Measurements from ENCODE around the gene DLGAP1.
"Not testable (repeated sequence)": the region's sequence is repeated elsewhere in the genome, so short reads cannot be mapped to it uniquely, and the experiment has no call there.

The DLGAP1 gene

GRCh38 chr18:3597409-3598357, 857.4 kb downstream of the DLGAP1 start:
- no peak for DNase-seq (ENCODE audit: low read depth in 1 of 2, low spot score in 1 of 2)

- DNase-seq (ENCODE audit: low read depth in 1 of 2, low spot score in 1 of 2) = peak in 1 of 2 donors; percentile 16
Observed at GRCh38 chr18:3596637-3597384, 858.3 kb downstream of the DLGAP1 start.

DNA sequence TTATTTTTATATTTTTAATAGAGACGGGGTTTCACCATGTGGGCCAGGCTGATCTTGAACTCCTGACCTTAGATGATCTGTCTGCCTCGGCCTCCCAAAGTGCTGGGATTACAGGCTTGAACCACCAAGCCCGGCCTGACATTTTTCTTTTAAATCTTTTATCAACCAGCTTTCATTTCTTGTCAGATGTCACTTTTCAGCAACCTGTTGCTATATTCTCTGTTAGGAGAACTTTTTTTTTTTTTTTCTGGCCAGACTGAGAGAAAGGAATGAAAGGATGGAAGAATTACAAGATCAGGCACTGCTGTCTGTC, 858.8 kb downstream of the DLGAP1 start:
- DNase-seq (ENCODE audit: low read depth in 1 of 2, low spot score in 1 of 2) = no peak

DNA sequence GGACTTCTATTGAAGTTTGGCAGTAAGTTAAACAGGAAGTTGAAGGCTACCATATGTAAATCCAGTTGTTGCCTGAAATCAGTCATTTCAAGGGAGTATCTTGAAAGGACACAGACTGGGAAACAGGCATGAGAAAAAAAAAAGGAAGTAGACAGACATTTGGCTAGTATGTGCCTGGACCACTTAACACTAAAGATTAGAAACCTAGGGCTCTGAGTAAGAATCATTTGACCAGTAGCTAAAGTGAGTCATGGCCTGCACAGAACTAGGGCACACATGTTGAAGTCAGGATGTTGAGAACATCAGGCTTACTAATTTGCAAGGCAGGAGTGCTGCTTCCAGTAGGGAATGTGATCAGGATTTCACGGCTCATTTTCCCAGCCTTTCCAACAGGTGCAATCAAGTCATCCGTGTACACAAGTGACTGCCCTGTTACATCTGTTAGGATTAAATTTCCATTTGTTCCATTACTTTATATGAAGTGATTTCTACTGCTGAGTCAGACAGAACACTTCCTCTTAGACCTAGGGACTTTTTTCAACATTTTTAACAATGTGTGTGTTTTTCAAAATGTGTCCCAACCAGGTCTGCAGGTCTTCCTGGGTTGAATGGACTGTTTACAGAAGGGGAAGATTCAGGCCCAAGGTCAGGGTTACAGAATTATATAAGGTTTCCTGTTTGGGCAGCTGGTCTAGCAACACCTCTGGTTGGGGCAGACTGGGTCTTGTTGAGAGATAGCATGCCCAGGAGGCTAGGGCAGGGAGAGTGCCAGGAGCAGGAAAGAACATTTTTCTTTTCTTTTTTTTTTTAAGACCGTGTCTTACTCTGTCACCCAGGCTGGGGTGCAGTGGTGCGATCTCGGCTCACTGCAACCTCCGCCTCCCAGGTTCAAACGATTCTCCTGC, 859.5 kb downstream of the DLGAP1 start:
- DNase-seq (ENCODE audit: low read depth in 1 of 2, low spot score in 1 of 2) = peak; percentile 27 to 31

DNA sequence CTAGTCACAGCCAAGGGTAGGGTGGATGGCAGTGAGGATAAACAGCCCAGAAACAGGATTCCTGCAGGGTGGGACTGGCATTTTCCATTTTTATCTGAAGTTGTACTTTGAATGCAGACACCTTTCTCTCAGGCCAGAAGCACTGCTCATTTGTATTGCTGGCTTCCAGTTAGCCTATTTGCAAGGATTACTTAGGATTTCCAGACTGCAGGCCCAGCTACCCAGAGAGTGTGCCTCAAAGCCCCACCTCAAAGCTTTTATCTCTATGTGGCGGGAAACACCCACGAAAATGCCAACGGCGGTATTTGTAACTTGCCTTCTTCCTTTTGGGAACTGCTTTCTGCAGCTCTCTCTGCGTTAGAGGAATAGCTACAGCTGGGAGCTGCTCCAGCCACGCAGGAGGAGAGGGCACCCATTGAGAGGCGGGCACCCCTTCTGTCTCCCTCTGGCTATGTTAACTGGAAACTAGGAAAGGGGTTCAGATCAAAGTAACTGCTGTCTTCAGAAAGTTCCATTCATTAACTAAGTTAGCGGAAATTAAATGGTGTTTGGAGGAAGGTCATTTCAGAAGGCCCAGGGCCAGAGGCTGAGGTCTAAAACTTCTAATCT, 860.2 kb downstream of the DLGAP1 start:
- DNase-seq (ENCODE audit: low read depth in 1 of 2, low spot score in 1 of 2) = peak in 1 of 2 donors; percentile 9

GRCh38 chr18:3593904-3594759, 861.0 kb downstream of the DLGAP1 start:
- DNase-seq (ENCODE audit: low read depth in 1 of 2, low spot score in 1 of 2) = peak; percentile 76 to 85

DNA sequence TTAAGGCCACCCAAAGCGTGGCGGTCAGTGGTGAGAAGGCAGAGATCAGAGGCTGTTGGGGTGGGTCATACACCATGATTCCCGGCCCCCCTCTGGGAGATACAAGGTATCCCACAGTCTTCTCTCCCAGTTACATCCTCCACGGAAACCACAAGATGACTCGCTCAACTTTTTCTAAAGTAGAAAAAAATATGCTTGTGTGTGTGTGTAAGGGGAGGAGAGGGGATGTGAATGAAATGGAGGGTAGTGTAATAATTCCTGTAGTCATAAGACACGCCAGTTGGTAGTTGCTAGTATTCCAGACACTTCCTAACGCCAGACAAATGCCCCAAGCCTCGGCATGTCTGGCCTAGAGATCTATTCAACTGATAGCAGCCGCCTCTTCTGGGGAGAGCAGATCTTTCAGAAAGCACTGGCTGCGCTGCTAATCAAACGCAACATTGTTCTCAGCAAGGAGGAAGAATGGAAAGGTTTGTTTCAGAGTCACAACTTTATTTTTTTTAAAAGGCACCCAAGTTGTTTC, 861.7 kb downstream of the DLGAP1 start:
- no peak for DNase-seq (ENCODE audit: low read depth in 1 of 2, low spot score in 1 of 2)

GRCh38 chr18:3592864-3593263, 862.2 kb downstream of the DLGAP1 start:
- DNase-seq (ENCODE audit: low read depth in 1 of 2, low spot score in 1 of 2) = no peak

DNA sequence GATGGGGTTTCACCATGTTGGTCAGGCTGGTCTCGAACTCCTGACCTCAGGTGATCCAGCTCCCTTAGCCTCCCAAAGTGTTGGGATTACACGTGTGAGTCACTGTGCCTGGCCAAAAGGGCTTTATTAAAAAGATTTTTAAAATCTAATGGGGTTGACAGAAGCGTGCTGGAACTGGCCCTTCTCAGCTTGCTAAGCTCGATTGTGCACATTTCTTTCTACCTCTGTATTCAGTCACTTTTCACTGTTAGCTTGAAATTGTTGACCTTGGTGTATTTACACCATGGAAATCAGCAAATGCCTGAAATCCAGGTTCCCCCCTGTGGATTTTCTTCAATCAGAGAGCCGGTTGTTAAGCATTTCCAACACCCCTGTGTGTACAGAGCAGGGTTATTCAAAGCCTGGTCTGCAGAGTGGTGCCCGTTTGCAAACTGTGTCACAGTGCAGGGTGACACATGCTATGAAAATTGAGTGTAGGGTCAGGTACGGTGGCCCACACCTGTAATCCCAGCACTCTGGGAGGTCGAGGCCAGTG, 864.9 kb downstream of the DLGAP1 start:
- DNase-seq (ENCODE audit: low read depth in 1 of 2, low spot score in 1 of 2) = no peak

DNA sequence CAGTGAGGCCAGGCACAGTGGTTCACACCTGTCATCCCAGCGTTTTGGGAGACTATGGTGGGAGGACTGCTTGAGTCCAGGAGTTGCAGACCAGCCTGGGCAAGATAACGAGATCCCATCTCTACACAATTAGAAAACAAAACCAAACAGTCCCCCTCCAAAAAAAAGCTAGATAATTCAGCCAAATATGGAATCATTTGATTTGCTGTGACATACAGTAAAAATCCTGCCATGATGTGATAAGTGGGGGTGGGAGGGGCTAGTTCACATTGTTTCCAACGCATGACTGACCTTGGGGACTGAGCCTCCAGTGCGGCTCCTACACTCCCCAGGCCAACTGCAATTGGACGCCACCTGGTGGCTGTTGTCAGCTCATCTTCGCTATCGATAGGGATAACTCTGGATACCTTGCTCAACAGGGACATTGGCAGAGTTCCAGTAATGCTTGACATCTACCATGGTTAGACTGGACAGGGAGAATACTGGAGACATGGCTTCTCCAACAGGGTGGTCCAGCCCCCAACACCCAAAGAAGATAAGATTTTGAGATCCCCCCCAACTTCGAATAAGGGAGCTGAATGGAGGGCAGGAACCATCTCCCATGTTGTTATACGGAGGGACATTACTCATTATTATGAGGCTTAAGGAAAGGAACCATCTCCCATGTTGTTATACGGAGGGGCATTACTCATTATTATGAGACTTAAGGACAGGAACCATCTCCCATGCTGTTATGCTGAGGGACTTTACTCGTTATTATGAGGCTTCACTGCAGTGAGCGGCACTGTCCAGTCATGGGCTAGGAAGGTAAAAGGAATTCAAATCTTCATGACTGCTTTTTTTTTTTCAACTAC, 869.2 kb downstream of the DLGAP1 start:
- DNase-seq (ENCODE audit: low read depth in 1 of 2, low spot score in 1 of 2) = peak in 1 of 2 donors; percentile 64

- DNase-seq (ENCODE audit: low read depth in 1 of 2, low spot score in 1 of 2) = no peak
Observed at GRCh38 chr18:3584897-3585460, 870.1 kb downstream of the DLGAP1 start.

GRCh38 chr18:3584266-3584861, 870.7 kb downstream of the DLGAP1 start:
- DNase-seq (ENCODE audit: low read depth in 1 of 2, low spot score in 1 of 2) = no peak

- no peak for DNase-seq (ENCODE audit: low read depth in 1 of 2, low spot score in 1 of 2)
Observed at GRCh38 chr18:3583873-3584247, 871.2 kb downstream of the DLGAP1 start.

DNA sequence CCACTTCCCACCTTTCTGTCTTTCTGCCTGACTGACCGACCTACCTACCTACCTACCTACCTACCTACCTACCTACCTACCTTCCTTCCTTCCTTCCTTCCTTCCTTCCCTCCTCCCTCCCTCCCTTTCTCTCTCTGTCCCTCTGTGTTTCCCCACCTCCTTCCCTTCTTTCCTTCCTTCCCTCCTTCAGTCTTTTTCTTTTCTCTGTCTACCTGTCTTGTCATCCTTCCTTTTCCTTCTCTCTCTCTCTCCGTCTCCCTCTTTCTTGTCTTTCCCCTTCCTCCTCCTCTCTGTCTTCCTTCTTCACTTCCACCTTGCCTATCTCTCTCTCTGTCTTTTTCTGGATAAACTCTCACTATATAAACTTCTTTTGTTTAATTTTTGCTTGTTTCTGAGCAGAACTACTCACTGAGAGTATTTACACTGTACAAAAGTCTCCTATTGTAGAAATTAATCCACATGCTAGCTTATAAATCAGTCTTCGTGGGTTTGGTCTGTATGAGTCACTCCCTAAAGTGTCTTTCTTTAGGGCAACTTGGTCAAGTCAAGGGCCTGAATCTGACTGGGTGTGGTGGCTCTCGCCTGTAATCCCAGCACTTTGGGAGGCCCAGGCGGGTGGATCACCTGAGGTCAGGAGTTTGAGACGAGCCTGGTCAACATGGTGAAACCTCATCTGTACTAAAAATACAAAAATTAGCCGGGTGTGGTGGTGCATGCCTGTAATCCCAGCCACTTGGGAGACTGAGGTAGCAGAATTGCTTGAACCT, 871.8 kb downstream of the DLGAP1 start:
- DNase-seq (ENCODE audit: low read depth in 1 of 2, low spot score in 1 of 2) = not testable (repeated sequence)

DNA sequence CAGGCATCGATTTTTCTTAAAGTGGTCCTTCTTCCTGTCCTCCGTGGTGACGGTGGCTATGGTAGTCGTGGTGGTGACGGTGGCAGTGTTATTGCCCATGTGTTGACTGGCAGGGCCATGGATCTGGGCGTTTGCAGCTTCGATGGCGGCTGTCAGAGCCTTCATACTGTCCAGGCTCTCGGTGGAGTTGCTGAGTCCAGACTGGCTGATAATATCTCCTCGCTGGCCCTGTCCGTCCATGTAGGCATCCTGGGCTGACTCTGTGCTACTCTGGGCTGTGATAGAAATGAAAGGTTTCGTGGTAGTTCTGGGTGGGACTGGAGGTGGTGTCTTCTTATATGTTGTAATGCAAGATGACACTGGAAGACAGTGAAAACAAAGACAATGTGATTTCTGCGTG, 873.2 kb downstream of the DLGAP1 start:
- DNase-seq (ENCODE audit: low read depth in 1 of 2, low spot score in 1 of 2) = no peak

DNA sequence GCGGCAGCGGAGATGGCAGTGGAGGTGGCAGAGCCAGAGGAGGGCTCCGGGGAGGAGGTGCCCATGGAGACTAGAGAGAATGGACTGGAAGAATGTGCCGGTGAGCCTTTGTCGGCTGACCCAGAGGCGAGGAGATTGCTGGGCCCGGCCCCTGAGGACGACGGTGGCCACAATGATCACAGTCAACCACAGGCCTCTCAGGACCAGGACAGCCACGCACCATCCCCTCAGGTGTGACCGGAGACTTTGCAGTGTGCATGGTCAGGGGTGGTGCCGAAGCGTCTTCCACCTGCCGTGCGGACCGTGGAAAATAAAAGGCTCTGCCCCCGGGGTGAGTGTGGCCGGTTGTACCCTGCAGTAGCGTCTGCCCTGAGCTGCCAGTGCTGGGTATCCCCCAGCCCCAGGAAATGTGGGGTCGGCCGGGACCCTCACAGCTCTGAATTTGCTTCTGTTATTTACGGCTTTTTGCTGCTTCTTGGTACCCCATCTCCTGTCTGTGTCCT, 874.5 kb downstream of the DLGAP1 start:
- DNase-seq (ENCODE audit: low read depth in 1 of 2, low spot score in 1 of 2) = not testable (repeated sequence)

GRCh38 chr18:3579701-3580100, 875.4 kb downstream of the DLGAP1 start:
- no peak for DNase-seq (ENCODE audit: low read depth in 1 of 2, low spot score in 1 of 2)

All from activated CD4-positive, alpha-beta T cell treated with anti-CD3 and anti-CD28 coated beads, Interleukin-2, amount 50 U/mL, for 24 hours (primary cell).